Tibial nerve (tissue), 4 donors: ENCODE results near the gene GZMB. TPM values are rescaled to one million over a fixed set of nuclear protein-coding genes. Genes with fewer than 3 reads are reported as not detected.
"Not testable (repeated sequence)": the region's sequence is repeated elsewhere in the genome, so short reads cannot be mapped to it uniquely, and the experiment has no call there.

Source experiments
- DNase-seq, 2 donors: peaks; one replicate each; pipeline ENCODE4 v3.0.0-alpha.2; 2019; ENCODE audit warnings: low spot score in 2 of 2
- H3K27ac ChIP-seq, 4 donors: fragments of 200-600 bp; sonication (generic) in 3 of 4; one replicate each; pipeline ENCODE4 v1.5.1; 2017 to 2019; ENCODE audit warnings: mild to moderate bottlenecking in 1 of 4
- H3K27me3 ChIP-seq, 2 donors: fragments of 200-600 bp; sonication (generic) in 1 of 2; one replicate each; pipeline versions ENCODE4 v1.5.1 to v1.6.0; 2017 to 2019
- H3K36me3 ChIP-seq, 3 donors: fragments of 200-600 bp; sonication (generic); one replicate each; pipeline ENCODE4 v1.5.1; 2018 to 2019
- H3K4me1 ChIP-seq, 4 donors: fragments of 200-600 bp; sonication (generic) in 3 of 4; one replicate each; pipeline ENCODE4 v1.5.1; 2017 to 2019
- H3K4me3 ChIP-seq, 4 donors: fragments of 200-600 bp; sonication (generic) in 3 of 4; one replicate each; pipeline ENCODE4 v1.5.1; 2017 to 2019; ENCODE audit warnings: mild to moderate bottlenecking in 1 of 4, moderate library complexity in 1 of 4
- H3K9me3 ChIP-seq, 4 donors: fragments of 200-600 bp; sonication (generic) in 3 of 4; one replicate each; pipeline ENCODE4 v1.5.1; 2017 to 2019
- CTCF ChIP-seq, 5 experiments: fragments of 200-600 bp in 3 of 5; fragments of 450-650 bp in 2 of 5; sonication (generic) in 3 of 5; IDR thresholded peaks; one replicate each; pipeline ENCODE4 v1.5.1; 2016 to 2019; ENCODE audit warnings: antibody characterized with exemption in 5 of 5, mild to moderate bottlenecking in 3 of 5, moderate library complexity in 2 of 5
- EP300 ChIP-seq, 2 donors: sonication (generic); formaldehyde crosslinking; IDR thresholded peaks; one replicate each; pipeline ENCODE4 v1.6.1; 2017; ENCODE audit warnings: antibody characterized with exemption in 2 of 2, mild to moderate bottlenecking in 1 of 2
- POLR2A ChIP-seq, 2 donors: fragments of 450-650 bp; IDR thresholded peaks; one replicate each; pipeline ENCODE4 v1.6.1; 2017; ENCODE audit warnings: antibody characterized with exemption in 2 of 2, mild to moderate bottlenecking in 2 of 2, moderate library complexity in 2 of 2
- WGBS, 2 donors: methylation state at CpG; one replicate each; pipeline ENCODE4 v1.1.5; 2018; 5-methylcytosine and 5-hydroxymethylcytosine counted together
- total RNA-seq, 4 donors: library from RNA; depleted of rRNA; stranded (reverse); fragments of >200 nt; gene quantifications; one replicate each; pipeline ENCODE4 v1.1.0, GENCODE V29; 2016

Gene GZMB
- total RNA-seq, 4 donors from 2014 or later, result 4.8 TPM; not detected in 3

GRCh38 chr14:24606297-24606696 is 27.7 kb downstream of the GZMB start:
- DNase-seq, result no peak
- H3K27me3 ChIP-seq, result no peaks in the 10 kb centered on the region
- H3K27ac ChIP-seq, result no peak overlapping the region
- H3K4me3 ChIP-seq, result no peak overlapping the region
- no peaks in the 10 kb centered on the region for H3K36me3 ChIP-seq
- H3K9me3 ChIP-seq, result peaks cover 0 to 6% (median 0%) of the 10 kb centered on the region in 4 donors
- H3K4me1 ChIP-seq, result no peaks in the 10 kb centered on the region
- TF ChIP-seq CTCF (IDR thresholded peaks at IDR 0.05) (no peak), EP300 (IDR thresholded peaks at IDR 0.05) (no peak)
- 42 to 56% methylated on average over 3 of the region's 3 CpGs for WGBS, 2 donors

- DNase-seq, result peak in 1 of 2 donors; percentile 14
- Histone ChIP-seq H3K4me3 (no peak overlapping the region), H3K36me3 (no peaks in the 10 kb centered on the region), H3K4me1 (no peaks in the 10 kb centered on the region), H3K27me3 (no peaks in the 10 kb centered on the region), H3K9me3 (no peaks in the 10 kb centered on the region), H3K27ac (no peak overlapping the region)
- 39 to 54% methylated on average over 3 of the region's 3 CpGs for WGBS, 2 donors
- TF ChIP-seq CTCF (IDR thresholded peaks at IDR 0.05) (peak in 4 of 5 experiments; percentile 18 to 75 (median 34)), EP300 (IDR thresholded peaks at IDR 0.05) (no peak)
Observed at GRCh38 chr14:24605435-24606190, 28.4 kb downstream of the GZMB start.

GRCh38 chr14:24597403-24597802 is 36.6 kb downstream of the GZMB start:
- peaks cover 0 to 48% (median 0%) of the 10 kb centered on the region in 4 donors for H3K9me3 ChIP-seq
- no peak overlapping the region for H3K4me3 ChIP-seq
- H3K27me3 ChIP-seq, result no peaks in the 10 kb centered on the region
- no peaks in the 10 kb centered on the region for H3K4me1 ChIP-seq
- no peaks in the 10 kb centered on the region for H3K36me3 ChIP-seq
- H3K27ac ChIP-seq, result no peak overlapping the region
- TF ChIP-seq POLR2A (IDR thresholded peaks at IDR 0.05) (no peak), EP300 (IDR thresholded peaks at IDR 0.05) (no peak), CTCF (IDR thresholded peaks at IDR 0.05) (no peak)
- DNase-seq, result no peak

- WGBS, 2 donors, result 76 to 84% methylated on average over 3 of the region's 3 CpGs
- no peak overlapping the region for H3K27ac ChIP-seq
- H3K9me3 ChIP-seq, result peaks cover 0 to 48% (median 0%) of the 10 kb centered on the region in 4 donors
- no peak for DNase-seq
- no peaks in the 10 kb centered on the region for H3K36me3 ChIP-seq
- TF ChIP-seq CTCF (IDR thresholded peaks at IDR 0.05), result no peak
- TF ChIP-seq POLR2A (IDR thresholded peaks at IDR 0.05), result no peak
- TF ChIP-seq EP300 (IDR thresholded peaks at IDR 0.05), result no peak
- no peaks in the 10 kb centered on the region for H3K4me1 ChIP-seq
- H3K27me3 ChIP-seq, result no peaks in the 10 kb centered on the region
- H3K4me3 ChIP-seq, result no peak overlapping the region
Observed at GRCh38 chr14:24595073-24595808, 38.7 kb downstream of the GZMB start.

- H3K27ac ChIP-seq, H3K4me3 ChIP-seq, H3K27me3 ChIP-seq, DNase-seq, H3K4me1 ChIP-seq, H3K36me3 ChIP-seq: not testable (repeated sequence)
- H3K9me3 ChIP-seq, result peaks cover 0 to 39% (median 2%) of the 10 kb centered on the region in 4 donors
- WGBS, 2 donors, result 63 to 83% methylated on average over 2 of the region's 2 CpGs
Observed at GRCh38 chr14:24591004-24591403, 43.0 kb downstream of the GZMB start.

GRCh38 chr14:24584402-24584801 is 49.6 kb downstream of the GZMB start:
- WGBS, 2 donors, result 93 to 95% methylated on average over 2 to 3 of the region's 3 CpGs
- not testable (repeated sequence) for H3K4me1 ChIP-seq, H3K27me3 ChIP-seq, H3K27ac ChIP-seq, H3K4me3 ChIP-seq, H3K36me3 ChIP-seq, DNase-seq
- H3K9me3 ChIP-seq, result peaks cover 0 to 34% (median 3%) of the 10 kb centered on the region in 4 donors
